Measurements from ENCODE around the gene PAX7. TPM values are rescaled to one million over a fixed set of nuclear protein-coding genes. Genes with fewer than 3 reads are reported as not detected.

PAX7 gene
- total RNA-seq, 2 donors from 2014 or later, result 0.32 TPM; not detected in 1

- Histone ChIP-seq H3K27ac (no peak overlapping the region), H3K4me1 (replicated peaks) (no peaks in the 10 kb centered on the region), H3K27me3 (replicated peaks; ENCODE audit: insufficient read depth) (peaks cover 15% of the 10 kb centered on the region), H3K36me3 (no peaks in the 10 kb centered on the region), H3K4me3 (peak overlapping the region in 1 of 2 donors; percentile 13), H3K9me3 (no peaks in the 10 kb centered on the region)
- DNase-seq (ENCODE audit: low spot score), result no peak
- no peak for TF ChIP-seq POLR2A (IDR thresholded peaks at IDR 0.05)
- WGBS, result 56% methylated on average over 15 of the region's 15 CpGs
- intact Hi-C loops (cut with DNase I), result no loop called here
Measured at GRCh38 chr1:18716112-18716784, 85.6 kb downstream of the PAX7 start.

DNA sequence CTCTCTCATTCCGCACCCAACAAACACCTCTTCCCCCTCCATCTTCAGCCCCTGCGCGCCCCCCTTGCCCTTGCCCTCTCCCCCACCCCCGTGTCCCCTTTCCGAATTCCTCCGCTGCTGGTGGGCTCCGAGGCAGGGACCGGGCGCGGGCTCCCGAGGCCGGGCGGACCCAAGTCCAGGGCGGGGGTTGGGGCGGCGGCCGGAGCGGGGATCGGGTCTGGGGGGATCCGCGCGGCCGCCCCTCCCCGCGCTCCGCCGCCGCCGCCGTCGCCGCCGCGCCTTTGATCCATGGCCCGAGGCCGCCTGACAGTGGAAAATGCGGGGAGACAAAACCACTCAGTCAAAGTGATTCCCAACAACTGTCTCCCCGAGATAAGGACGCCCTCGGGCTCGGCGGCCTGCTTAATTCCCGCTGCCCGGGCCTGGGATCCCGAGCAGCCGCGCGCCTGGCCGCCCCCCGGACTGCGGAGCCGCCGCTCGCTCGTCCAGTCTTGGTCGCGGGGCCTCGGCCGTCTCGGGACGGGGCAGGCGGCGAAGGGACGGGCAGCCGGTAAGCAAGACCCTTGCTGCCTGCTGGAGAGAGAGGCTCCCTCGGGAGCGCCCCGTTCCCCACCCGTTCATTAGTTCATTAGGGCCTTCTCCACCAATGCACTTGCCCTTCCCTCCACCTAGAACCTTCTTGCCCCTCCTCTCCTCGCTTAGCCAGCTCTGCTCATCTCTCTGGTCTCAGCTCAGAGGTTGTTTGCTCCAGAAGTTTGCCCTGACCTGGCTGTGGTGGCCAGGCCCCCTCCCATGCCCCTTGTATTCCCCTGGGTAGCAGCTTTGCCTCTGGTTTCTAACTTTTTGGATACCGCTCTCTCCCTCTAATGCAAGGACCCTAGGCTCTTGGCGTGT is 86.4 kb downstream of the PAX7 start:
- H3K27ac ChIP-seq, result no peak overlapping the region
- no peak for DNase-seq (ENCODE audit: low spot score)
- intact Hi-C loops (cut with DNase I), result no loop called here
- H3K27me3 ChIP-seq (replicated peaks; ENCODE audit: insufficient read depth), result peaks cover 15% of the 10 kb centered on the region
- WGBS, result 9% methylated on average over 66 of the region's 72 CpGs
- no peaks in the 10 kb centered on the region for H3K9me3 ChIP-seq
- no peaks in the 10 kb centered on the region for H3K36me3 ChIP-seq
- TF ChIP-seq CTCF (IDR thresholded peaks at IDR 0.05) (no peak), POLR2A (IDR thresholded peaks at IDR 0.05) (no peak), POLR2AphosphoS5 (IDR thresholded peaks at IDR 0.05) (no peak)
- peak overlapping the region in 1 of 2 donors; percentile 13 for H3K4me3 ChIP-seq
- no peaks in the 10 kb centered on the region for H3K4me1 ChIP-seq (replicated peaks)

DNA sequence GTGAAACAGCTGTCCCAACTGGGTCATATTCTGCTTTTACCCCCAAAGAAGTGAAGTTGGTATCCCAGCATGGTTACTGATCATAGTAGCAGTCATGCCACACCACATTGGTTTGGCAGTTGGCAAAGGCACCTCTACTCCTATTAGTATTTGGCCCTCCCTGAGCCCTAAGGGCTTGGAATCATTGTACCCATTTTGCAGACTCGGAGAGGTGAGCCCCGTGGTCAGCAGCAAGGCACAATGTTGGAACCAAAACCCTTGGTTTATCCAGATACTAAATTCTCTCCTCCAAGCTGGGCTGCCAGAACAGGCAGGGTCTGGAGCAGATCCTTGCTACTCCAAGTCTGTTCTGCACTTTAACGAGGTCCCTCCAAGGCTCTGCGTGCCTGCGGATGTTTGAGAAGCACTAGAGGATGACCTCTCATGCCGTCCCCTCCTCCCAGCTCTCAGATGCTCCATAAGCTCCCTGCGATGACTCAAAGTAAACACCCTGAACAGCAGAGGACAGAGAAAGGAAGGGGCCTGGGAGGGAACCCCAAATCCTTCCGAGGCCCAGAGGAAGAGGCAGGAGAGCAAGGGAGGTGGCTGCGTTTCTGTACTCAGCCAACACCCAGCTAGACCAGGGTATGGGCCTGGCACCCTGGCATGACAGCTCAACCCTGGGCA is 89.3 kb downstream of the PAX7 start:
- TF ChIP-seq POLR2A (IDR thresholded peaks at IDR 0.05), result no peak
- no peak for TF ChIP-seq POLR2AphosphoS5 (IDR thresholded peaks at IDR 0.05)
- TF ChIP-seq CTCF (IDR thresholded peaks at IDR 0.05), result no peak

GRCh38 chr1:18721041-18721440 is 90.4 kb downstream of the PAX7 start:
- no peak for DNase-seq (ENCODE audit: low spot score)
- Histone ChIP-seq H3K36me3 (no peaks in the 10 kb centered on the region), H3K4me1 (replicated peaks) (no peaks in the 10 kb centered on the region), H3K4me3 (no peak overlapping the region), H3K27ac (no peak overlapping the region), H3K9me3 (no peaks in the 10 kb centered on the region), H3K27me3 (replicated peaks; ENCODE audit: insufficient read depth) (peaks cover 18% of the 10 kb centered on the region)
- intact Hi-C loops (cut with DNase I), result no loop called here
- TF ChIP-seq POLR2A (IDR thresholded peaks at IDR 0.05), result no peak
- WGBS, result 70% methylated on average over 8 of the region's 8 CpGs

More for the DNA sequence above, 89.3 kb downstream of the PAX7 start:
- Histone ChIP-seq H3K9me3 (no peaks in the 10 kb centered on the region), H3K4me3 (no peak overlapping the region), H3K27ac (no peak overlapping the region), H3K27me3 (replicated peaks; ENCODE audit: insufficient read depth) (peaks cover 20% of the 10 kb centered on the region), H3K36me3 (no peaks in the 10 kb centered on the region), H3K4me1 (replicated peaks) (no peaks in the 10 kb centered on the region)
- intact Hi-C loops (cut with DNase I), result no loop called here
- WGBS, result 38% methylated on average over 9 of the region's 9 CpGs
- no peak for DNase-seq (ENCODE audit: low spot score)

DNA sequence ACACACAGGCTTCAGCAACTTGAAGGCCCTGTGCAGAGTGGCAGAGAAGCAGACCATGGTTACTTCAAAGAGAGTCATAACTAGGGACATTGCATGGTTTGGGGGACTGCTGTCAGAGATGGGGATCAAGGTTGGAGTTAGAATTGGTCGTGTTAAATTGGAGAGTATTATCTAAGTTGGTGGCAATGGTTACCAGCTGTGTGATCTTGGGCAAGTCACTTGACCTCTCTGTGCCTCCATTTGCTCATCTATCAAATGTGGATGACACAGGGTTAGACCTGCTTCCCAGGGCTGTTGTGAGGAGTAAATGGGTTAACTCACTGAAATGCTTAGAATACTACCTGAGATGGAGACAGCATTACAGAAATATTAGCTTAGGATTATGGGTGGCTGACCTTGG is 91.1 kb downstream of the PAX7 start:
- Histone ChIP-seq H3K4me3 (no peak overlapping the region), H3K27ac (no peak overlapping the region), H3K27me3 (replicated peaks; ENCODE audit: insufficient read depth) (peaks cover 18% of the 10 kb centered on the region), H3K9me3 (no peaks in the 10 kb centered on the region), H3K4me1 (replicated peaks) (no peaks in the 10 kb centered on the region), H3K36me3 (no peaks in the 10 kb centered on the region)
- TF ChIP-seq CTCF (IDR thresholded peaks at IDR 0.05) (no peak), POLR2AphosphoS5 (IDR thresholded peaks at IDR 0.05) (no peak), POLR2A (IDR thresholded peaks at IDR 0.05) (no peak)
- intact Hi-C loops (cut with DNase I), result no loop called here
- DNase-seq (ENCODE audit: low spot score), result no peak
- WGBS, result 87% methylated on average over 1 of the region's 1 CpG

Data from prostate gland (tissue), 2 donors.